ENCODE measurements around the gene CTDSPL. TPM values are rescaled to one million over a fixed set of nuclear protein-coding genes. Genes with fewer than 3 reads are reported as not detected.

CTDSPL gene
- total RNA-seq, 1 donor from 2014 or later, result 56.3 TPM

- no peak overlapping the region for H3K4me3 ChIP-seq
- H3K27me3 ChIP-seq (ENCODE audit: low read depth), result no peaks in the 10 kb centered on the region
- H3K9me3 ChIP-seq (replicated peaks), result no peaks in the 10 kb centered on the region
- H3K27ac ChIP-seq (replicated peaks), result peak overlapping the region; percentile 72
- intact Hi-C loops (cut with micrococcal nuclease), result no loop called here
- peak; percentile 63 for DNase-seq
- H3K4me1 ChIP-seq, result peaks cover 56% of the 10 kb centered on the region
- TF ChIP-seq CTCF (IDR thresholded peaks at IDR 0.05; ENCODE audit: borderline replicate concordance), result peak; percentile 89
- H3K36me3 ChIP-seq, result peaks cover 18% of the 10 kb centered on the region
Measured at GRCh38 chr3:37967260-37967881, 105.7 kb downstream of the CTDSPL start.

GRCh38 chr3:37968199-37968598, 106.5 kb downstream of the CTDSPL start:
- Histone ChIP-seq H3K4me3 (no peak overlapping the region), H3K4me1 (peaks cover 47% of the 10 kb centered on the region), H3K9me3 (replicated peaks) (no peaks in the 10 kb centered on the region), H3K36me3 (peaks cover 26% of the 10 kb centered on the region), H3K27ac (replicated peaks) (peak overlapping the region; percentile 72), H3K27me3 (ENCODE audit: low read depth) (no peaks in the 10 kb centered on the region)
- TF ChIP-seq CTCF (IDR thresholded peaks at IDR 0.05; ENCODE audit: borderline replicate concordance), result no peak
- intact Hi-C loops (cut with micrococcal nuclease), result loop anchor here (2.0 kb wide), 1 partner anchor 113 kb away; no protein-coding TSS in a partner anchor
- no peak for DNase-seq

GRCh38 chr3:37968813-37969595, 107.3 kb downstream of the CTDSPL start:
- intact Hi-C loops (cut with micrococcal nuclease), result loop anchor here (2.0 kb wide), 1 partner anchor 114 kb away; no protein-coding TSS in a partner anchor
- Histone ChIP-seq H3K4me3 (no peak overlapping the region), H3K9me3 (replicated peaks) (no peaks in the 10 kb centered on the region), H3K4me1 (peaks cover 45% of the 10 kb centered on the region), H3K36me3 (peaks cover 33% of the 10 kb centered on the region), H3K27ac (replicated peaks) (peak overlapping the region; percentile 72), H3K27me3 (ENCODE audit: low read depth) (no peaks in the 10 kb centered on the region)
- no peak for TF ChIP-seq CTCF (IDR thresholded peaks at IDR 0.05; ENCODE audit: borderline replicate concordance)
- no peak for DNase-seq

GRCh38 chr3:37969596-37970100, 108.0 kb downstream of the CTDSPL start:
- Histone ChIP-seq H3K36me3 (peaks cover 33% of the 10 kb centered on the region), H3K27ac (replicated peaks) (peak overlapping the region; percentile 72), H3K4me3 (no peak overlapping the region), H3K4me1 (peaks cover 49% of the 10 kb centered on the region), H3K27me3 (ENCODE audit: low read depth) (no peaks in the 10 kb centered on the region), H3K9me3 (replicated peaks) (no peaks in the 10 kb centered on the region)
- no peak for DNase-seq
- no peak for TF ChIP-seq CTCF (IDR thresholded peaks at IDR 0.05; ENCODE audit: borderline replicate concordance)
- intact Hi-C loops (cut with micrococcal nuclease), result loop anchor here (2.0 kb wide), 1 partner anchor 115 kb away; no protein-coding TSS in a partner anchor

DNA sequence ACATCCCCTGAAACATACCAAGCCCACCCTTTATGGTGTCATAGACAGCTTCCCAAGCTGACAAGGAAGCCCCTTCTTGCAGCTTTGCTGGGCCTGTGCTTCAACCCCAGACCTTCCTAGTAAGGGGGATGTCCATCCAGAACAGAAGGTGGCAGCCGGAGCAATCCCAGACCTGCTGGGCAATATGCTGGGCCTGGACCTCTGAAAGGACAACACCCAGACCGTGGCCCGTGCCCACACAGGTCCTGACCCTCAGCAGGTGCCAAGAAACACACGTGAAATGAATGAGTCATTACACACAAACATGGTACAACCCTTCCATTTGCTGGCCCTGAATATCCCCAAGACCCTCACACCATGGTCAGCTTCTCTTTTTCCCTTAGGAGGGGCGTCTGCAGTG, 109.1 kb downstream of the CTDSPL start:
- peaks cover 42% of the 10 kb centered on the region for H3K4me1 ChIP-seq
- H3K36me3 ChIP-seq, result peaks cover 34% of the 10 kb centered on the region
- no peaks in the 10 kb centered on the region for H3K9me3 ChIP-seq (replicated peaks)
- DNase-seq, result no peak
- no peak overlapping the region for H3K4me3 ChIP-seq
- TF ChIP-seq CTCF (IDR thresholded peaks at IDR 0.05; ENCODE audit: borderline replicate concordance), result no peak
- H3K27ac ChIP-seq (replicated peaks), result no peak overlapping the region
- intact Hi-C loops (cut with micrococcal nuclease), result no loop called here
- H3K27me3 ChIP-seq (ENCODE audit: low read depth), result no peaks in the 10 kb centered on the region

Data from left ventricle myocardium inferior (tissue), 1 donor.